BJ (cell line): ENCODE data around the gene PIBF1. TPM values are rescaled to one million over a fixed set of nuclear protein-coding genes. Genes with fewer than 3 reads are reported as not detected.

Source experiments
- CTCF ChIA-PET: fragments of 350-600 bp; formaldehyde crosslinking; extraction: SDS; loops from one replicate; lab custom pipeline; 2021; ENCODE audit warnings: antibody characterized with exemption, inconsistent platforms; lab: Yijun Ruan, JAX
- POLR2A ChIA-PET: fragments of 300-600 bp; sonication (Branson Sonifier 250); formaldehyde crosslinking; extraction: SDS; loops from one replicate; lab custom pipeline; 2021; ENCODE audit warnings: antibody characterized with exemption; lab: Charles Lee
- DNase-seq: peaks from one replicate; pipeline ENCODE4 v3.0.0-alpha.2; 2011; ENCODE audit warnings: low read depth
- H3K27me3 ChIP-seq: 2 replicates; pipeline ENCODE4 v1.6.0; 2011; ENCODE audit warnings: low read length; ENCODE audit not compliant: control insufficient read depth, insufficient read depth
- H3K36me3 ChIP-seq: 2 replicates; pipeline ENCODE4 v1.5.1; 2011; ENCODE audit warnings: low read length; ENCODE audit not compliant: control insufficient read depth, insufficient read depth
- H3K4me3 ChIP-seq: 2 replicates; pipeline ENCODE4 v1.5.1; 2011; ENCODE audit warnings: low read depth, mild to moderate bottlenecking, control low read depth, low read length
- polyA plus RNA-seq: library from polyadenylated mRNA; depleted of rRNA; stranded (reverse); fragments of >200 nt; gene quantifications from 2 replicates; pipeline ENCODE4 v1.2.3, GENCODE V29; 2011
- TF ChIP-seq, protein P1 (sequence below): IDR thresholded peaks from 2 replicates; pipeline ENCODE4 v1.5.1; 2011; ENCODE audit warnings: low read depth, mild to moderate bottlenecking, control low read depth, inconsistent platforms, low read length, moderate library complexity; ENCODE audit not compliant: insufficient read depth

PIBF1 gene
- polyA plus RNA-seq, 1 experiment, result 1.7 TPM

DNA sequence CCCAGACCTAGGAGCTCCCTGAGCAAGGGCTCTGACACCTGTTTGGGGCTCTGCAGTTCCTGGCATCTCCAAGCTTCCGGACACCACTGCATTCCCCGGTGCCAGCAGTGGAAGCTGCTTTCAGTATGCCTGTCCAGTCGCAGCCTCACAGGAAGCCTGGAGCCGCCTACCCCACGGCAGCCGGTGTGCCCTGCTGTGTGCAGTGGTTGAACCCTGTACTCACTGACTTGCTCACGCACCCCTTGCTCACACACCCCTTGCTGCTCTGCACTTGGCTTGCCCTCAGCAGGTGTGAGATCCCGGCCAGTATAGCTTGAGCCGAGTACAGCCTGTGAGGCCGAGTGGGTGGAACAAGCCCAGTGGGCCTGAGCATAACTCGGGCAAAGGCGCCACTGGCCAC is 70.3 kb downstream of the PIBF1 start:
- no peak for DNase-seq
- ChIA-PET CTCF (interaction anchor here (2.0 kb wide), 1 partner anchor 12 kb away, joined by 8 read pairs; no protein-coding TSS in a partner anchor), POLR2A (no interaction called here)
- Histone ChIP-seq H3K4me3 (no peak overlapping the region), H3K36me3 (peaks cover 6% of the 10 kb centered on the region), H3K27me3 (no peaks in the 10 kb centered on the region)
- TF ChIP-seq, protein P1, sequence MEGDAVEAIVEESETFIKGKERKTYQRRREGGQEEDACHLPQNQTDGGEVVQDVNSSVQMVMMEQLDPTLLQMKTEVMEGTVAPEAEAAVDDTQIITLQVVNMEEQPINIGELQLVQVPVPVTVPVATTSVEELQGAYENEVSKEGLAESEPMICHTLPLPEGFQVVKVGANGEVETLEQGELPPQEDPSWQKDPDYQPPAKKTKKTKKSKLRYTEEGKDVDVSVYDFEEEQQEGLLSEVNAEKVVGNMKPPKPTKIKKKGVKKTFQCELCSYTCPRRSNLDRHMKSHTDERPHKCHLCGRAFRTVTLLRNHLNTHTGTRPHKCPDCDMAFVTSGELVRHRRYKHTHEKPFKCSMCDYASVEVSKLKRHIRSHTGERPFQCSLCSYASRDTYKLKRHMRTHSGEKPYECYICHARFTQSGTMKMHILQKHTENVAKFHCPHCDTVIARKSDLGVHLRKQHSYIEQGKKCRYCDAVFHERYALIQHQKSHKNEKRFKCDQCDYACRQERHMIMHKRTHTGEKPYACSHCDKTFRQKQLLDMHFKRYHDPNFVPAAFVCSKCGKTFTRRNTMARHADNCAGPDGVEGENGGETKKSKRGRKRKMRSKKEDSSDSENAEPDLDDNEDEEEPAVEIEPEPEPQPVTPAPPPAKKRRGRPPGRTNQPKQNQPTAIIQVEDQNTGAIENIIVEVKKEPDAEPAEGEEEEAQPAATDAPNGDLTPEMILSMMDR, result no peak

DNA sequence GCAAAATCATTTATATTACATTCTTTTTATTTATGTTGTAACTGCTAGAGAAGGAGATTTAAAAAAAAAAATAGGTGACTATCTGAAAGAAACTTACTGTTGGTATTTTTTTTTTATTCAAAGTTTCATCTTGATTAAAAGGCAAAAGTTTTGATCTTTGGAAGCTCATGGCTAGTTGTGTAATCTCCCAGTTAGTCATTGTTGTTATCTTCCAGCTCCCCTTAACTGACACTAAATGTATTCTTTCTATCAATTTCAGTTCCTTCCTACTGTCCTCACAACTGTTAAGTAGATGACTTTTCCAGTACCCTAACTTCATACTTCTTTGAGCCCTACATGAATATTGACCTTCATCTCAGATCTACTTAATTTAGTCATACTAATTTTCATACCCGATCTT is 71.1 kb downstream of the PIBF1 start:
- DNase-seq, result no peak
- ChIA-PET CTCF (interaction anchor here (0.7 to 2.0 kb wide), 2 partner anchors 12 to 13 kb away, joined by 3 to 8 read pairs; no protein-coding TSS in a partner anchor), POLR2A (no interaction called here)
- Histone ChIP-seq H3K36me3 (peaks cover 6% of the 10 kb centered on the region), H3K27me3 (no peaks in the 10 kb centered on the region), H3K4me3 (no peak overlapping the region)
- TF ChIP-seq, protein P1, result no peak

DNA sequence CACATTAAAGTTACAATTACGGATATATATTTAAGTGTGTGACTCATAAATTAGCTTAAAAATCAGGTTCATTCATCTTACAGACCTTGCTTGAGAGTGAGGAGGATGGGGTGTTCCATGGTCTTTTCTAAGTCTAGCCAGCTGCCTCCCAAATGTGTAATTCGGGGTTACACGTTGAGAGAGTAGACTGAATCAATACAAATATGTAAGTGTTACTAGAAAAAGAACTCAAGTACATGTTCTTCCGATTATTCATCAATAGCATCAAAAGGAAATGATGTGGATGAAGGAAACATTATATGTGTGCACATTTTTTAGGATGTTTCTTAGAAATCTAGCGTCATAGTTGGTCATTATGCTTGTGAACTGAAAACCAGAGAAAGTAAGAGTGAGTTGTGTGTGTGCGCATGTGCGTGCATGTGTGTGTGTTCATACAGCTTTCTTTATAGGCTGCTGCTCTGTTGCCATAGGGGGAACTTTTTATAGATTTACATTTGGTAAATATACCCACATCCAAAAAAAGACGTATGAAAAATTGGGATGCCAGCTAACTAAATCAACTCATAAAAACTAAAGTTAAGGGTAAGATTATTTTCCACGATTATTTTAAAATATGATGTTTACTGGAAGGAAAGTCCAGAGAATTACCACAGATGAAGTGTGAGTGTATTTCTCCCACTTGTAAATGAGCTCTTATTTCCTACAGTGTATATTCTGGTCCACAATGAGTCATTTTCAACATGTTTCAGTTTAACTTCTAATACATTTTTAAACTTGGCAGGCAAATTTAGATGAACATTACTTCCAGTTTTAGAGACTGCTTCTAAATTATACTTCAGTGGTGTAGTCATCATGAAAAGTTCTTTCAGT is 82.4 kb downstream of the PIBF1 start:
- peak; percentile 32 for DNase-seq
- Histone ChIP-seq H3K36me3 (no peaks in the 10 kb centered on the region), H3K4me3 (no peak overlapping the region), H3K27me3 (no peaks in the 10 kb centered on the region)
- ChIA-PET POLR2A (interaction anchor here (0.6 kb wide), 1 partner anchor 301 kb away, joined by 3 read pairs; no protein-coding TSS in a partner anchor), CTCF (interaction anchor here (1.6 to 2.4 kb wide), 2 partner anchors 12 to 25 kb away, joined by 6 to 8 read pairs; no protein-coding TSS in a partner anchor)
- TF ChIP-seq, protein P1, result no peak

DNA sequence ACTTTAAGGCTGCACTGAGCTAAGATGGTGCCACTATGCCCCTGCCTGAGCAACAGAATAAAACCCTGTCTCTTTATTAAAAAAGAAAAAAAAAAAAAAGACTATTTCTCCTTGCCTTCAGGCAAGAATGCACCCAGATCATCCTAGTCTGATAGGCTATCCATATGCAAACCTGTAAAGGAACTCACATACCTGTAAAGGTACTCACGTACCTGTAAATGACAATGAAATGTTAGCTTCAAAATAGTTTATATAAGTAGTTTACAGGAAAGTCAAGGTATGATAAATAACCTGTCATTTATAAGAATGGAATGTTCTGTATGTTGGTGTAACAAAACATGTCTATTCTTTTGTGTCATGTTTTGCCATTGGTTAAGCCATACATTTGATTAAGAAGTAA is 86.3 kb downstream of the PIBF1 start:
- DNase-seq, result no peak
- CTCF ChIA-PET, result no interaction called here
- no peaks in the 10 kb centered on the region for H3K27me3 ChIP-seq
- POLR2A ChIA-PET, result no interaction called here
- H3K4me3 ChIP-seq, result no peak overlapping the region
- TF ChIP-seq, protein P1, result no peak
- no peaks in the 10 kb centered on the region for H3K36me3 ChIP-seq

DNA sequence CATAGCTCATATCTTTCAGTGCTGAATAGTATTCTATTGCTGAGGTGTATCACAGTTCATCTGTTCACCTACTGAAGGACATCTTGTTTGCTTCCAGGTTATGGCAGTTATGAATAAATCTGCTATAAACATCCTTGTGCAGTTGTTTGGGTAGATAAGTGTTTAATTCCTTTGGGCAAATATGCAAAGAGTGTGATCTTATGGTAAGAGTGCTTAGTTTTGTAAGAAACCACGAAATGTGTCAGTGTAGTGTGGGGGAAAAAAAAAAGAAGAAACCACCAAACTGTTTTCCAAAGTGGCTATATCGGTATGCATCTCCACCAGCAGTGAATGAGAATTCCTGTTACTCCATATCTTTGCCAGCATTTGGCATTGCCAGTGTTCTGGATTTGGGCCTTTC is 93.3 kb downstream of the PIBF1 start:
- no peak overlapping the region for H3K4me3 ChIP-seq
- H3K27me3 ChIP-seq, result no peaks in the 10 kb centered on the region
- ChIA-PET POLR2A (no interaction called here), CTCF (no interaction called here)
- no peak for DNase-seq
- H3K36me3 ChIP-seq, result no peaks in the 10 kb centered on the region
- TF ChIP-seq, protein P1, result no peak
